Measurements from ENCODE around the gene ZNF280C. TPM values are rescaled to one million over a fixed set of nuclear protein-coding genes. Genes with fewer than 3 reads are reported as not detected.

Gene ZNF280C
- total and polyA plus RNA-seq, 2 of the 13 experiments (the other 11 are each of a cell fraction or from before 2014, with no cell fraction given) = 3.0 to 3.3 TPM

DNA sequence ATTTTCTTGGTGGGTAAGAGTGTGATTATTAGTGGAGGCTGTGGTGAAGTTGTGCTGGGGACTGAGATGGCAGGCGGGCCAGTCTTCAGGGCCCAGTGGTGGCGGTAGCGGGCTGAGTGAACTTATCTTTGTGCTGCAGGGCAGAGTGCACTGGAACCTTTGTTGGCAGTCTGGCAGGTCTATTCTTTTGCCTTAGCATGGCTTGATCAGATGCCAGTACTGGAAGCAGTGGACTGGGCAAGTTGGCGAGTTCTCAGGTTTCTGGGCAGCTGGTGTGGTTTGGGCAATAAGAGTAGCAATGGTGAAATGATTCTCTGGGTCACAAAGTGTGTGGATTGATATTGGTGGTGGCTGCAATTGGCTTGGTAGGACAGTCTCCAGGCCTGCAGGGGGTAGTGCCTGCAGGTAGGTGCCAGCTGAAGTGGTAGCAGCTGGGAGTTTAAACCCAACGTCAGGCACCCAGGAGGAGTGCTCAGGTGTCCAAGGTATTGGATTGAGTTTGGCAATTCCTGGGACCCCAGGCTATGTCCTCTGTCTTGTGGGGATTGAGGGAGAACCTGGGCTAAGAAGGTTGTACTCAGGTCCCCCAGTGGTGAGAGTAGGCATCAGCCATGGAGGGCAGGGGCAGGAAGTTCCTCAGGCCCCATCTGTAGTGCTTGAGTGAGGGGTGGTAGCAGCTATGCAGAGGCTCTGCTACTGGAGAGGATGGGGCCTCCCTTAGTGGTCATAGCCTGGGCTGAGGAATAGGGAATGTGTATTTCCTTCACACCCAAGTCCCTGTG, 36.1 kb upstream of the ZNF280C start:
- in situ Hi-C loops (cut with HindIII; ENCODE audit: extremely low pct_ligation_motif_present, low pct_unique_long_range_greater_than_20kb) = no loop called here
- Histone ChIP-seq H3K27me3 (ENCODE audit: control insufficient read depth in 1 of 2, insufficient read depth in 2 of 2, low read length in 2 of 2) (no peaks in the 10 kb centered on the region), H3K4me2 (ENCODE audit: low read depth, low read length) (no peak overlapping the region), H3K9me3 (ENCODE audit: low read length) (no peaks in the 10 kb centered on the region), H3K79me2 (ENCODE audit: insufficient read depth, low read length) (no peaks in the 10 kb centered on the region), H4K20me1 (ENCODE audit: insufficient read depth, low read length) (no peaks in the 10 kb centered on the region), H3K9ac (ENCODE audit: insufficient read depth, low read depth, low read length) (no peak overlapping the region), H3K4me3 (replicated peaks in 1 of 3; ENCODE audit: insufficient read depth in 1 of 3, low read depth in 2 of 3, low read length in 3 of 3) (no peak overlapping the region), H2AFZ (ENCODE audit: low read length) (no peak overlapping the region), H3K36me3 (replicated peaks in 1 of 2; ENCODE audit: control insufficient read depth in 1 of 2, insufficient read depth in 2 of 2, low read length in 2 of 2) (no peaks in the 10 kb centered on the region), H3K27ac (ENCODE audit: extremely low read length, insufficient read depth, low read length) (no peak overlapping the region), H3K4me1 (ENCODE audit: insufficient read depth, low read length) (no peaks in the 10 kb centered on the region)
- ChIA-PET POLR2A (no interaction called here), CTCF (ENCODE audit: low intra/inter-chr PET ratio, low total read pairs) (no interaction called here)
- DNase-seq (ENCODE audit: low spot score) = no peak
- ATAC-seq = peak; percentile 44; the same call in 2 of the 3 replicates
- no TSS peak for BruUV-seq (replicated peaks)
- FAIRE-seq = no peak
- TF ChIP-seq, protein P1, sequence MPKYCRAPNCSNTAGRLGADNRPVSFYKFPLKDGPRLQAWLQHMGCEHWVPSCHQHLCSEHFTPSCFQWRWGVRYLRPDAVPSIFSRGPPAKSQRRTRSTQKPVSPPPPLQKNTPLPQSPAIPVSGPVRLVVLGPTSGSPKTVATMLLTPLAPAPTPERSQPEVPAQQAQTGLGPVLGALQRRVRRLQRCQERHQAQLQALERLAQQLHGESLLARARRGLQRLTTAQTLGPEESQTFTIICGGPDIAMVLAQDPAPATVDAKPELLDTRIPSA (CRISPR knock-in tag; IDR thresholded peaks at IDR 0.05; ENCODE audit: borderline replicate concordance) = no peak
- TF ChIP-seq CHCHD3 (CRISPR knock-in tag; IDR thresholded peaks at IDR 0.05) (no peak), TMF1 (CRISPR knock-in tag; IDR thresholded peaks at IDR 0.05; ENCODE audit: low read depth) (no peak), ZNF292 (CRISPR knock-in tag; IDR thresholded peaks at IDR 0.05; ENCODE audit: borderline replicate concordance, low read depth) (no peak), ZNF333 (CRISPR knock-in tag; IDR thresholded peaks at IDR 0.05; ENCODE audit: borderline replicate concordance) (no peak), SOX13 (IDR thresholded peaks at IDR 0.05) (no peak), SOX13 (CRISPR knock-in tag; conservative IDR thresholded peaks at IDR 0.05 in 1 of 2, IDR thresholded peaks at IDR 0.05 in 1 of 2) (no peak), NPAS2 (CRISPR knock-in tag; IDR thresholded peaks at IDR 0.05; ENCODE audit: borderline replicate concordance) (no peak), MTA3 (CRISPR knock-in tag; IDR thresholded peaks at IDR 0.05) (no peak), NFE2L1 (CRISPR knock-in tag; IDR thresholded peaks at IDR 0.05; ENCODE audit: borderline replicate concordance) (no peak), DNMT3B (CRISPR knock-in tag; conservative IDR thresholded peaks at IDR 0.05) (no peak), ZNF230 (CRISPR knock-in tag; IDR thresholded peaks at IDR 0.05) (no peak), RAD21 (CRISPR knock-in tag; IDR thresholded peaks at IDR 0.05) (no peak)
- TF ChIP-seq, protein P2, sequence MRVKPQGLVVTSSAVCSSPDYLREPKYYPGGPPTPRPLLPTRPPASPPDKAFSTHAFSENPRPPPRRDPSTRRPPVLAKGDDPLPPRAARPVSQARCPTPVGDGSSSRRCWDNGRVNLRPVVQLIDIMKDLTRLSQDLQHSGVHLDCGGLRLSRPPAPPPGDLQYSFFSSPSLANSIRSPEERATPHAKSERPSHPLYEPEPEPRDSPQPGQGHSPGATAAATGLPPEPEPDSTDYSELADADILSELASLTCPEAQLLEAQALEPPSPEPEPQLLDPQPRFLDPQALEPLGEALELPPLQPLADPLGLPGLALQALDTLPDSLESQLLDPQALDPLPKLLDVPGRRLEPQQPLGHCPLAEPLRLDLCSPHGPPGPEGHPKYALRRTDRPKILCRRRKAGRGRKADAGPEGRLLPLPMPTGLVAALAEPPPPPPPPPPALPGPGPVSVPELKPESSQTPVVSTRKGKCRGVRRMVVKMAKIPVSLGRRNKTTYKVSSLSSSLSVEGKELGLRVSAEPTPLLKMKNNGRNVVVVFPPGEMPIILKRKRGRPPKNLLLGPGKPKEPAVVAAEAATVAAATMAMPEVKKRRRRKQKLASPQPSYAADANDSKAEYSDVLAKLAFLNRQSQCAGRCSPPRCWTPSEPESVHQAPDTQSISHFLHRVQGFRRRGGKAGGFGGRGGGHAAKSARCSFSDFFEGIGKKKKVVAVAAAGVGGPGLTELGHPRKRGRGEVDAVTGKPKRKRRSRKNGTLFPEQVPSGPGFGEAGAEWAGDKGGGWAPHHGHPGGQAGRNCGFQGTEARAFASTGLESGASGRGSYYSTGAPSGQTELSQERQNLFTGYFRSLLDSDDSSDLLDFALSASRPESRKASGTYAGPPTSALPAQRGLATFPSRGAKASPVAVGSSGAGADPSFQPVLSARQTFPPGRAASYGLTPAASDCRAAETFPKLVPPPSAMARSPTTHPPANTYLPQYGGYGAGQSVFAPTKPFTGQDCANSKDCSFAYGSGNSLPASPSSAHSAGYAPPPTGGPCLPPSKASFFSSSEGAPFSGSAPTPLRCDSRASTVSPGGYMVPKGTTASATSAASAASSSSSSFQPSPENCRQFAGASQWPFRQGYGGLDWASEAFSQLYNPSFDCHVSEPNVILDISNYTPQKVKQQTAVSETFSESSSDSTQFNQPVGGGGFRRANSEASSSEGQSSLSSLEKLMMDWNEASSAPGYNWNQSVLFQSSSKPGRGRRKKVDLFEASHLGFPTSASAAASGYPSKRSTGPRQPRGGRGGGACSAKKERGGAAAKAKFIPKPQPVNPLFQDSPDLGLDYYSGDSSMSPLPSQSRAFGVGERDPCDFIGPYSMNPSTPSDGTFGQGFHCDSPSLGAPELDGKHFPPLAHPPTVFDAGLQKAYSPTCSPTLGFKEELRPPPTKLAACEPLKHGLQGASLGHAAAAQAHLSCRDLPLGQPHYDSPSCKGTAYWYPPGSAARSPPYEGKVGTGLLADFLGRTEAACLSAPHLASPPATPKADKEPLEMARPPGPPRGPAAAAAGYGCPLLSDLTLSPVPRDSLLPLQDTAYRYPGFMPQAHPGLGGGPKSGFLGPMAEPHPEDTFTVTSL (CRISPR knock-in tag; IDR thresholded peaks at IDR 0.05; ENCODE audit: borderline replicate concordance) = no peak
- intact Hi-C loops (cut with micrococcal nuclease; ENCODE audit: unreplicated experiment) = no loop called here
- 83% methylated on average over 1 of the region's 5 CpGs for WGBS (ENCODE audit: low lambda C conversion rate)
